COR-L47 (cell line): ENCODE results near the gene RRAS.

Experiments
- DNase-seq: peaks from one replicate; lab custom pipeline; 2025; lab: John Stamatoyannopoulos, UW

Gene RRAS

DNA sequence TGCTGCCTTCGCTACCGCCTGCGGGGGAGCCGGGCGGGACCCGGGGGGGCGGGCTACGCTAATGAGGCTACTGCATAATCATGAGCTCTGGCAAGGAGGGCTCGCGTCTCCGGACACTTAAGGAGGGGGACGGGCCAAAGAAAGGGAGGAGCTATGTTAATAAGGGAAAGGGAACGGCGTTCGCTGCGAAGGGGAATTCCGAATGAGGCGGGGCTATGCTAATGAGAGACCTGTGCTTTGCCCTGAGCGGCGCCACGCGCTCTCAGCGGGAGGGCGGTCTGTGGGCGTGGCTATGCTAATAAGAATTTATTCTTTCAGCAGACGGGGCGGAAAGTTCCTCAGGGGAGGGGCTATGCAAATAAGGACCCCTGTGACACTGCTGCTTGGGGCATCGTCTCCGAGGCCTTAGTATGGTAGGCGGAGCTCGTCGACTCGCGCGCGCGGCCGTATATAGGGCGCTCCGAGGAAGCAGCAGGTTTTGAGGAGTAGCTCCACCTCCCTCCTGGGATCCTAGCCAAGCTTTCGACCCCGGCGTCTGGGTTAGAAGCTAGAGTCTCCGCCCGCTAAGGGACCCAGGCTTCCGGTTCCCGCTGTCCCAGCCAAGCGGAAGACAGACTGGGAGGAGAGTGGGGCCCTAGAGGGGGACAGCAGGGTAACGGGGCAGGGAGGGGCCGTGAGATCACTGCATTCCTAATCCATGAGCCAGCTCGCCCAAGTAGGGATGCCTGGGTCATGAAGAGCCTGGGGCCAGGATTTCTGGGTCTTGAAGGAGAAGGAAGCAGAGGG is at the start of gene RRAS:
Gene RRAS (minus strand): TSS at position 31 of the 786 bp plus-strand sequence. CDS start 45 bp downstream, outside the sequence.
- DNase-seq = peak; percentile 99

DNA sequence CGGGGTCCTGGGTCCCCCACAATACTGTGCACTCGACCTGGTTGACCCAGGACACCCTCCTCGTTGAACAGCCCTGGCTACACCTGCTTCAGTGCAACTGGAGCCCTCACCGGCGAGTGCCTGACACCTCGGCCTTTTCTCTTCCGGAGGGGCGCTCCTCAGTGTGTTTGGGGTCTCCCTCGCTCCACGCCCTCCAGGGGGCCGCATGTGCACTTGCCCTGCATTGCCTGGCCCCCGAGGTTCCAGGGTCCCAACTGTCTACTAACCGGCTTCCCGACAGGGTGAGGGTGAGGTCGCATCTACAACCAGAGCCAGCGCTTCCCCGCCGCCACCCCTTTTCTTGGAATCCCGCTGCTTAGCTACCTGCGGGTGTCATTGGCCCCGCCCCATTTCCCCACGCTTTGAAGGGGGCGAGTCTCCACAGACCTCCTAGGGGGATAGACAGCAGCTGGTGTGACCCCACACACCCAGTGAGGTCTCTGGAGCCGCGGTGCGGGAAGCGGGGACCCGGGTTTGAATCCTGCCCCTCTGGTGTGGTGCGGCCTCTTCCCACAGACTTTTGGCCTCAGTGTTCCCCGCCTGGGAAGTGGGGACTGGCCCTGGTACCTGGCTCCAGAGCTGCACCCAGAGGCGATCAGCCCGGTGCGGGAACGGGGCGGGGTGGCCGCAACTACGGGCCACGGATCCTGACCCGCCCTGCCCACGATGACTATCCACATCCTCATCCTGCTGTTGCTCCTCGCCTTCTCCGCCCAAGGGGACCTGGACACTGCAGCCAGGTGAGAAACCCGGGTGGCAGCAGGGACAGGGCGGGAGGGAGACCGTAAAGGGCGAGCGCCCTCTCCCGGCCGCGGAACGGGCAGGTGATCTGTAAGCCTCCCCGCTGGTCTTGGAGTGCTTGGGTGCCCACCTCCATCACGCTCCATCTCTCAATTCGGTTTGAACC is 49.5 kb upstream of the RRAS start, which contains the start of gene ADM5:
Gene ADM5 (plus strand): TSS at position 462 of the 946 bp plus-strand sequence. CDS start 244 bp downstream, at position 706.
- peak; percentile 78 for DNase-seq

DNA sequence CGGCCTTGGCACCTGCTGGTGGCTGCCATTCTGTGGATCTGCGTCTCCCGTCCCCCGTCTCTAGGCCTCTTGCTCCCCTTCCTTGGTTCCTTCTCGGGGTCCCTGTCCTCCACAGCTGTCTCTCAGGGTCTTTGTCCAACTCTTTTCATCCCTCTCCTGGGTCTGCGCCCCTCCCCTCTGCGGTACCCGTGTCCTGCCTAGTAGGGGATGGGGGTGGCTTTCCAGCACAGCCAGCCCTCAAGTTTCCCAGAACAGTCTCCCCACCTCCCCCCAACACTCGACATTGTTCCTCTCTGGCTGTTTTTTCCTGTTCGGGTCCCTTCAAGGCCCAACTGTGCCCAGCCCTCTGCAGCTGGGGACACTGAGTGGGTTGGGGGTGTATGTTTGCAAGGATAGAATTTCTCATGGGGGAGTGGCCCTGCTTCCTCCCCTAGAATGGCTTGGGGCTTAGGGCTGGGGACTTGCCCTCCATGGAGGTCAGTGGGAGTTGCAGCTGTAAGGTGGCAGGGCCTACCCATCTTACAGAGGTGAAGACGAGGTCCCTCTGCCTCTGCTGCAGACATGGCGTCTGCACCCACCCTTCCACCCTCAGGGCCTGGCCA is 48.7 kb upstream of the RRAS start:
- DNase-seq = no peak

DNA sequence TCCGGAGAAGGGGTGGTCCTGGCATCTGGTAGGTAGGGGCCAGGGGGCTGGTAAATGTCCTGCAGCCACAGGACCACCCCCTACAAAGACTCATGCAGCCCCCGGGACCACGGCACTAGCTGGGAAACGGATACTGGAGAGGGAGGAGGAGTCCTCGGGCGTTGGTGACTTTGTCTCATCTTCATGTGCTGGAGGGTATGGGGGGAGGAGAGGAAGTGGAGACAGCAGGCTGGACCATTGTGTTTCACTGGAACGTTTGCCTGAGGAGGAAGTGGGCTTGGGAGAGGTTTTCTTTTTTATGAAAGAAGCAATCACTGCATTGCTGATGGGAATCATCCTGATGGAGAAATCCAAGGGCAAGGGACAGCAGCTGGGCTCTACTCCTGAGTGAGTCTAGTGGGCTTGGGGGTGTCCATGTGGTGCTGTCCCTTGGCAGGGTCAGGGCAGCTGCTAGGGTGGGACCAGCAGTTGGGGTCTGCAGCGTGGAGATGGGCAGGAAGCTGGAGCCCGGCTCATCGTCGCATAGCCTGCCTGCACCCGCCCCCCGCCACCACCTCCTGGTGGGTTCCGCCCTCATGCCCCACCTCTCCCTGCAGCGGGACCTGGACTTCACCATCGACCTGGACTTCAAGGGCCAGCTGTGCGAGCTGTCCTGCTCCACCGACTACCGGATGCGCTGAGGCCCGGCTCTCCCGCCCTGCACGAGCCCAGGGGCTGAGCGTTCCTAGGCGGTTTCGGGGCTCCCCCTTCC is 47.8 kb upstream of the RRAS start:
- no peak for DNase-seq

DNA sequence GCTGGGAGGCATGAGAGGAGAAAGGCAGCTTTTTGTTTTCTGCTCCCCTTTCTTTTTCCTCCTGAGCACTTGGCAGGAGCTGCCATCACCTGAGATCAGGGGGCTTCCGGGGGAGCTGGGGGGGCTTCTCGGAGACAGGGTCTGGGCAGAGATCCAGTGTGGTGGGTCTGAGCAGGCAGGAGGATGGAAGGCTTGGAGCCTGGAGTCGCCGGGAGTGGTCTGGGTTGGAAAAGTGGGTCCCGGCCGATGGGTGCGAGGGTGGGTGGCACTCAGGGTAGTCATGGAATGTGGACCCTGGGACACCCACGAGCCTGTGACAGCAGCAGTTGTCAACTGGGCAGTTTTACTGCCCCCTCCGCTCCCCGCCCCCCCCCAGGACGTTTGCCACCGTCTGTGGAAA is 47.2 kb upstream of the RRAS start:
- DNase-seq = no peak

DNA sequence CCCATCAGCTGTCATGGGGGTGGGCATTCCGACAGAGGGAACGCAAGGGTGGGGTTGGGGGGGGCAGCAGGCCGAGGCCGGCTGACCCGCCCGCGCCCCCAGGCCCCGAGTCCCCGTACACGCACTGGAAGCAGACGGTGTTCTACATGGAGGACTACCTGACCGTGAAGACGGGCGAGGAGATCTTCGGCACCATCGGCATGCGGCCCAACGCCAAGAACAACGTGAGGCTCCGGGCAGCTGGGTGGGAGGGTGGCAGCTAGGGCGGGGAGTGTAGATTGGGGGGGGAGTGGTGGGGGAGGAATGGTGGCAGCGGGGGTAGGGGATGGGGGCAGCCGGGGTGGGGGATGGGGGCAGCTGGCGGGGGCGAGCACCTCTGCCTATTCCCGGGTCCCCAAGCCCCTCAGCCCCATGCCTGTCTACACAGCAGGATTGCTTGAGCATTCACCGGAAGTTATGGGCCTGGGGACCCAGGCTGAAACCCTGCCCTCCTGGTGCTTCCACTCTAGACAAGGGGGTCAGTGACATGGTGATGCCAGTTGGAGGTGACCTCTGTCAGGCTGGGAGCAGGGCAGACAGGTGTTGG is 46.7 kb upstream of the RRAS start:
- DNase-seq = no peak

DNA sequence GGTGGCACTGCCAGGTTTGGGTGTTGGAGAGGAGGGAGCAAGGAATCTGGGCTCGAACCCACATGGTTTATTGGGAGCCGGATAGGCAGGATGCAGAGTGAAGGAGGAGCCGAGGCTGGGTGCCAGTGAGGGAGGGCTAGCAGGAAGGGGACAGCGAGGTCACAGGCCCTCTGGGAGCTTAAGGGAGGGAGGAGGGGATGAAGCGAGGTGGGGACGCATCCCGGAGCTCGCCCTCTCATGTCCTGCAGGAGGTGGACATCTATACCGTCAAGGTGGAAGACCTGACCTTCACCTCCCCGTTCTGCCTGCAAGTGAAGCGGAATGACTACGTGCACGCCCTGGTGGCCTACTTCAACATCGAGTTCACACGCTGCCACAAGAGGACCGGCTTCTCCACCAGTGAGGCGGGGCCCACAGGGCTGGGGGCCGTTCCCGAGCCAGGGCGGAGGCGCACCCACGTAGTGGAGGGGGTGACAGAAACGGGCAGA is 45.9 kb upstream of the RRAS start:
- DNase-seq = no peak

DNA sequence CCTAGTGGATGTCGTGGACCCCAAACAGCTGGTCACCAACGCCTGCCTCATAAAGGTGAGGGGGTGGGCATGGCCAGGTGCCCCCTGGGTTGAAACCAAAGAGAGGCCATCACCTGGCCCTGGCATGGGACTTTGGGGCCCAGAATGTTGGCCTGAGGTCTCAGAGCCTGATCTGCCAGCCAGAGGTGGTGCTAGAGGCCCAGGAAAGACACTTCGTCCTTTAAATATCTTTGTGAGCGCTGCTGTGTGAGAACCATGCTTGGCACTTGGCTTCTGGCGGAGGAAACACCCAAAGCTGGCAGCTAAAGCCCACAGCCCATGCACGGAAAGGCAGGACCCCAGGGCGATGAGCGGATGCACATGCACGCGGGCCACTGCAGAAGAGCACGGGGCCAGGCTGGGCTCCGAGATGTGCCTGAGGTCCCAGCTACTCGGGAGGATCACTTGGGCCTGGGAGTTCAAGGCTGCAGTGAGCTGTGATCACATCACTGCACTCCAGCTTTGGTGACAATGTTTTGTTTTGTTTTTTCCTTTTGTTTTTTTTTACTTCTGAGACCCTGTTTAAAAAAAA is 45.1 kb upstream of the RRAS start:
- no peak for DNase-seq

DNA sequence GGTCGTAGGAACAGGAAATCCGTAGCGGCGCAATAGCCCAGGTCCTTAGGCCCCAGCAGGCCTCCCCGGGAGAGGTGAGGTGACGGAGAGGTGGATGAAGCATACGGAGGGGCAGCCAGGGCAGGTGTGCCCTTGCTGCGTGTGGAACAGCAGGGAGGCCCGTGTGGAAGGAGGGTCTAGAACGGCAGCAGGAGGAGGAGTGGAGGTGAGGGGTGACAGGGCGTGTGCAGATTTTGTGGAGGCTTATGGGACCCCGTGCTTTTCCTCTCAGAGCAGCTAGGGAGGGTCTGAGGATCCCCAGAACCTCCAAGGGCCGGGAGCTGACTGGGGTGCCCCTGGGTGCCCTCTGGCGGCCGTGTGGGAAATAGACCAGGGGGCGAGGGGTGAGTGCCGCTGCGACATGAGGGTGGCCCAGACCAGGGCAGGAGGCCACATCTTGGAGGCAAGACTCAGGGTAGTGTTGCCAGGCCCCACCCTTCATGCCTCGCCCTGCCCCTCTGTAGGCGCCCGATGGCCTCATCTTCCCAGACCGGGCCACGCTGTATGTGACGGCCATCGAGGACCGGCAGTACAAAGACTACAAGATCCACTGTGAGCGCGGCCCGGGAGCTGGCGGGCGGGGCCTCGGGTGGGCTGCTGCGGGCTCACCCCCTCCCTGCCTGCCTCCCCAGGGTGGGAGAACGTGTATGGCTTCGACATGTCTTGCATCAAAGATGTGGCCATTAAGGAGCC is 44.5 kb upstream of the RRAS start:
- DNase-seq = no peak

DNA sequence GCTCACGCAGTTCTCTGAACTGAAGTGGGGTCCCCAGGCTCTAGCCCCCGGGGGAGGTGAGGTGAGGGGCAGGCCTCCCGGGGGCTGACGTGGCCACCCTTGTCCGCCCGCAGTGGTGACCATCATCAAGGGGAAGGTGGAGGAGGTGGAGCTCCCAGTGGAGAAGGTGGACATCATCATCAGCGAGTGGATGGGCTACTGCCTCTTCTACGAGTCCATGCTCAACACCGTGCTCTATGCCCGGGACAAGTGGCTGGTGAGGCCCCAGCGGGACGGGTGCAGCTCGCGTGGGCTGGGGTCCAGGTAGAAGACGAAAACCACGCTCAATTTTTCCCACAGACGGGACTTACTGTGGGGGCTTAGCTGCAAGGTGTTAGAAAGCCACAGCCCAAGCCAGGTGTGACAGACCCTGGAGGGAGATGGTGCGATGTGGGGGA is 43.9 kb upstream of the RRAS start:
- no peak for DNase-seq

DNA sequence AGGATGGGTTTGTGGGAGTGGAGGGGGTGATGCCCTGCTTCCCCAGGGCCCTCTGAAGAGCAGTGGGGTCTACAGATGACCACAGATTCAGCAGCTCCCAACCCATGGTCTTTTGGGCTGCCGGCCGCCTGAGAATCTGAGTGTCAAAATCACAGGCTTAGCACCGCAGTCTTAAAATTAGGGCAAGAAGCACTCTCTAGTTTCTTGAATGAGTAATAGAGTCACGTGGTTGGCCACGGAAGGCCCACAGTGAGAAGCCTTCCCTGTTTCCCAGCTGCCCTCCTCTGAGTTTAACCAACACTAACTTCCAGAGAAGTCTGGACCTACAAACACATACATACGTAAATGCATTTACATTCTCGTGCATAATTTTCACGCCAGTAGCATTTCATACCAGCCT is 42.3 kb upstream of the RRAS start:
- DNase-seq = no peak

DNA sequence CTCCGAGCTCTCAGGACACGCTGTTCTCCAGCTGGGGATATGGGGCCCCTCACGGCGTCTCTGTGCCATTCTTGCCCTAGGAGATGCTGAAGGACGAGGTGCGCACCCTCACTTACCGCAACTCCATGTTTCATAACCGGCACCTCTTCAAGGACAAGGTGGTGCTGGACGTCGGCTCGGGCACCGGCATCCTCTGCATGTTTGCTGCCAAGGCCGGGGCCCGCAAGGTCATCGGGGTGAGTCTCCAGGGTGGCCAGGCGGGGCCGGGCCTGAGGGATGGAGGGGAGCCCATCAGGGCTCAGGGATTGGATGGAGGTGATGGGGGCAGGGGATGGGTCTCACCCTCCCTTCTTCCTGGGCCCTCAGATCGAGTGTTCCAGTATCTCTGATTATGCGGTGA is 41.9 kb upstream of the RRAS start:
- DNase-seq = no peak

DNA sequence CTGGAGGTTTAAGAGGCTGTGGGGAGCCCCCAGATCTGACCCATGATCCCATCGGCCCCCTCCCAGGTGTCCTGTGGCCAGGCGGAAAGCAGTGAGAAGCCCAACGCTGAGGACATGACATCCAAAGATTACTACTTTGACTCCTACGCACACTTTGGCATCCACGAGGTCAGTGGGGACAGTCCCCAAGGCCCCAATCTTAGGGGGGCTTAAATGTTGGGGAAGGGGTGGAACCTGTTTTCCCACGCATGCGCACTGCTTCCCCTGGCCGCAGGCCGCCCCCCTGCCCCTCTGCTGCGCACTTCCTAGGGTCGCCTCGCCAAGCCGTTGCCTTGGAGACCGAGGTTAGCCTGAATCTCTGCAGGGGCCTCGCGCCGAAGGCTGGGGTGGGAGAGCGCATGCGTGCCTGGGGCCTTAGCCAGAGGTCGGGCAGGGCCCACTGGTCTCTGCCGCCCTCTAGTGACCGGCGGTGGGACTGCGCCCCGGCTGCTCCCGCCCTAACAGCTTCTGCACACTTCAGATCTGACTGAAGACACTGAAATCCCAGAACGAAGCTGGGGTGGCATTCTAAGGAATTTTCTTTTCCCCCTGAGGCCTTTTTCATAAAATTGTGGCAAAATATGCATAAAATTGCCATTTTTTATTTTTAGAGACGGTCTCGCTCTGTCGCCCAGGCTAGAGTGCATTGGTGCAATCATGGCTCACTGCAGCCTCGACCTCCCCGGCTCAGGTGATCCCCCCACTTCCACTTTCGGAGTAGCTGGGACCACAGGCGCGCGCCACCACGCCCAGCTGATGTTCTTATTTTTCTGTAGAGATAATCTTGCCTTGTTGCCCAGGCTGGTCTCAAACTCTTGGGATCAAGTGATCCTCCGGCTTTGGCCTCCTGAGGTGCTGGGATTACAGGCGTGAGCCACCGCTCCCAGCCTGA is 40.7 kb upstream of the RRAS start:
- peak; percentile 84 for DNase-seq

DNA sequence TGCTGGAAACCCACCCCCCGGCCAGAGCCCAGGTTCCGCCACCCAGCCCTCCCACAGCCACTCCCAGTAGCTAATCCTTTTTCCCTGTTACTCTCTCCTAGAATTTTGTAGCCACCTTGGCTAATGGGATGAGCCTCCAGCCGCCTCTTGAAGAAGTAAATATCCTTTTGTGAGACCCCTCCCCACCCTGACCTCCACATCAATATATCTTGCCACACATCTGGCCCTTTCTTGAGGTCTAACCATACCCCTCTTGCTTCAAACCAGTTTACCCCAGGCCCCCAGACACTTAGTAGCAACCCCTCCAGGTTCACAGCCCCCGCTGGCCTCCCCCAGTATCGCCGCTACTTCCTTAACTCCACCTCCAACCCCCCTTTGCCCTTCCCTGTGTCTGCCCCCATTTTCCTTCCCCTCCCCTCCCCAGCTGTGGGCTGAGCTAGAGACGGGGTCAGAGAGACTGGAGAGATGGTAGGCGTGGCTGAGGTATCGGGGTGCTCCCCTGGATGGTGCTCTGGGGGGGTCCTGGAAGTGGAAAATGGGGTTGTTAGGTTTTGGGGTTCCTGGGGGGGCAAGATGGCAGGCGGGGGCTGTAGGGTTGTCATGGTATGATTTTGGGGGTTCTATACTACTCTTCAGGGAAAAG is 39.9 kb upstream of the RRAS start:
- no peak for DNase-seq

DNA sequence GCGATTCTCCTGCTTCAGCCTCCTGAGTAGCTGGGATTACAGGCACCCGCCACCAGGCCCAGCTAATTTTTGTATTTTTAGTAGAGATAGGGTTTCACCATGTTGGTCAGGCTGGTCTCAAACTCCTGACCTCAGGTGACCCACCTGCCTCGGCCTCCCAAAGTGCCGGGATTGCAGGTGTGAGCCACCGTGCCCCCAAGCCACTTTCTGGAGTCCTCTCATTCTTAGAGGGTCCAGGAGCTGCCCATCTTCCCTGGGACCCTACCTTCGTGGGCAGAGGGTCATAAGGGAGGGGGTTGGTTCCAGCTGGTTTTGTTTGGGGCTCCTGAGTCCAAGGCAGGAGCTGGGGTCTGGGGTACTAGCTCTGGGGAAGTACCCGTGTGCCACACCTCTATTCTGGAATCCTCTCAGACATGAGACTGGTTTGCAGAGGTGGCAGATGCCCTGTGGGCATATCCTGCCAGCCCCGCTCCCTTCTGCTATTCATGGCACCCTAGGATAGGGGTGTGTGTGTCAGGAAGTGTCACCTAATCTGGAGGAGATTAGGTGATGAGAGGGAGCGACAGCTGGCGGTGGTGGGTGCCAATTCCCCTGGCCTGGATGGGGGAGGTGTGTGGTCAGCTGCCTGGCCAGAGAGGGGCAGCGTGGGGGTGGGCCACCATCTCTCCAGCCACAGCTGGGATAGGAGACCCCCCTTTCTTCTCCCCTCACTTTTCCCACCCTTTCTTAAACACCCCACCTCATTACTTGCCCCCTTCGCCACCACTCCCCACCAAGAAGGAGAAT is 39.2 kb upstream of the RRAS start:
- DNase-seq = no peak

DNA sequence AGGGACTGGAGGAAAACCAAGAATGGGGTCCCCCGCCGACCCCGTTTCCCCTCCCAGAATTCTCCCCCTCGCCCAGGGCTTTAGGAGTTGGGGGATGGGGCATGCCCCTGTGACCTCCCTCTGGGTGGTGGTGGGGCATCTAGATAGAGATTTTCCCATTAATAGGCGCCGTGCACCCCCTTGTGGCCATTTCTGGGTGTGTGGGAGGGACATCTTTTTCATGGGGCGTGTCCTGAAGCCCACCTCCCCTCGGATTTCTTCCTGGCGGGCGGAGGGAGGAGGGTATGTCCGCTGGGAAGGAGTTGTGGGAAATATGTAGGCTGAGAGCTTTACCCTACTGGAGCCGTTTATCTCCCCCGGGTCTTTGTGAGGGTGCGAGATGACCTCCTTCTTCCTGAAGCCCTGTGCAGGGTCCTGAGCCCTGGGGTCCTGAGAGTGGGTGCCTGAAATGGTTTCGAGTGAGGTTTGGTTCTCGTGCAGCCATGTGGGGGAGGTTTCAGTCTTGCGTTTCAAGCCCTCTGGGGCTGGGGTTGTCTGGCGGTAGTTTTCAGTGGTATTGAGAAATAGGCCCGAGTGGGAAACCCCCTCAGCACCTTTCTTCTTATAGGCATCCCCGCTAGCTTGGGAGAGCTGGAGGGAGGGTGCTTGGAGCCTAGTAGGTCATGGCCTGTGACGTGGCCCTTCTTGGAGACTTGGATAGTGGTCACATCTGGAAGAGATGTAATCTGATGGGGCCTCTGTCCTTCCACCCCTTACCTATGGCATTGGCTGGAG is 38.1 kb upstream of the RRAS start:
- peak; percentile 70 for DNase-seq
